ENCODE measurements around the gene TTC16.
"Not testable (repeated sequence)": the region's sequence is repeated elsewhere in the genome, so short reads cannot be mapped to it uniquely, and the experiment has no call there.

GRCh38 chr9:127780909-127781308 lies 65.0 kb downstream of the TTC16 start:
- TF ChIP-seq CTCF (conservative IDR thresholded peaks at IDR 0.05 in 1 of 2, IDR thresholded peaks at IDR 0.05 in 1 of 2; ENCODE audit: low read depth in 1 of 2, low read length in 2 of 2); EZH2 (IDR thresholded peaks at IDR 0.05; ENCODE audit: low read length, missing control alignments): not testable (repeated sequence)

Measured in fibroblast of lung (primary cell).